Mesenchymal stem cell (in vitro differentiated cells and primary cell): ENCODE data around the gene CCDC187.

Experiments
- DNase-seq: peaks from one replicate; pipeline ENCODE4 v3.0.0-alpha.2; 2013
- H2AFZ ChIP-seq: one replicate; pipeline ENCODE4 v1.6.1; 2013; ENCODE audit warnings: low read depth, mild to moderate bottlenecking, control low read depth, inconsistent platforms, low read length, moderate library complexity
- H2AK5ac ChIP-seq: 2 replicates; pipeline ENCODE4 v1.6.1; 2013; ENCODE audit warnings: low read length, moderate library complexity, mild to moderate bottlenecking, inconsistent platforms; ENCODE audit not compliant: severe bottlenecking
- H2BK120ac ChIP-seq: one replicate; pipeline ENCODE4 v1.6.1; 2013; ENCODE audit warnings: low read depth, mild to moderate bottlenecking, inconsistent platforms, low read length, moderate library complexity
- H2BK12ac ChIP-seq, 2 experiments: one replicate each; pipeline ENCODE4 v1.6.1; 2013; ENCODE audit warnings: inconsistent platforms in 2 of 2, low read length in 2 of 2, mild to moderate bottlenecking in 2 of 2, moderate library complexity in 2 of 2, control low read depth in 1 of 2
- H2BK15ac ChIP-seq: one replicate; pipeline ENCODE4 v1.6.1; 2013; ENCODE audit warnings: mild to moderate bottlenecking, low read depth, inconsistent platforms; ENCODE audit not compliant: poor library complexity, severe bottlenecking
- H2BK5ac ChIP-seq: 2 replicates; pipeline ENCODE4 v1.6.1; 2013; ENCODE audit warnings: low read depth, mild to moderate bottlenecking, low read length, control low read depth, inconsistent platforms; ENCODE audit not compliant: poor library complexity, severe bottlenecking
- H3K14ac ChIP-seq, 2 experiments: one replicate each; pipeline ENCODE4 v1.6.1; 2013; ENCODE audit warnings: inconsistent platforms in 2 of 2, low read length in 2 of 2, control low read depth in 1 of 2, mild to moderate bottlenecking in 1 of 2, moderate library complexity in 1 of 2
- H3K18ac ChIP-seq, 2 experiments: one replicate each; pipeline ENCODE4 v1.6.1; 2013; ENCODE audit warnings: inconsistent platforms in 2 of 2, low read length in 2 of 2, control low read depth in 1 of 2, low read depth in 1 of 2, mild to moderate bottlenecking in 1 of 2
- H3K23ac ChIP-seq, 2 experiments: one replicate each; pipeline ENCODE4 v1.6.1; 2013; ENCODE audit warnings: inconsistent platforms in 2 of 2, low read length in 2 of 2, mild to moderate bottlenecking in 2 of 2, moderate library complexity in 2 of 2, control low read depth in 1 of 2
- H3K27ac ChIP-seq: 2 replicates; pipeline ENCODE4 v1.5.1; 2013; ENCODE audit warnings: mild to moderate bottlenecking, moderate library complexity, low read length, control low read depth, inconsistent platforms; ENCODE audit not compliant: poor library complexity, severe bottlenecking
- H3K27me3 ChIP-seq, 2 experiments: 2 replicates each; pipeline versions ENCODE4 v1.6.1 to v1.7.0; 2013; ENCODE audit warnings: low read length in 2 of 2, mild to moderate bottlenecking in 2 of 2, moderate library complexity in 2 of 2, control low read depth in 1 of 2, inconsistent platforms in 1 of 2; ENCODE audit not compliant: control insufficient read depth in 1 of 2, insufficient read depth in 1 of 2
- H3K36me3 ChIP-seq, 2 experiments: 2 replicates each; pipeline versions ENCODE4 v1.6.1 to v1.7.0; 2013; ENCODE audit warnings: low read length in 2 of 2, control low read depth in 1 of 2, inconsistent platforms in 1 of 2, low read depth in 1 of 2, mild to moderate bottlenecking in 1 of 2; ENCODE audit not compliant: insufficient read depth in 2 of 2, control insufficient read depth in 1 of 2
- H3K4ac ChIP-seq, 2 experiments: one replicate each; pipeline ENCODE4 v1.6.1; 2013; ENCODE audit warnings: inconsistent platforms in 2 of 2, low read length in 2 of 2, mild to moderate bottlenecking in 2 of 2, moderate library complexity in 2 of 2, control low read depth in 1 of 2, low read depth in 1 of 2
- H3K4me1 ChIP-seq: 2 replicates; pipeline ENCODE4 v1.6.1; 2013; ENCODE audit warnings: low read depth, low read length, control low read depth; ENCODE audit not compliant: control insufficient read depth, insufficient read depth
- H3K4me2 ChIP-seq: 2 replicates; pipeline ENCODE4 v1.6.1; 2013; ENCODE audit warnings: low read length, mild to moderate bottlenecking, inconsistent platforms; ENCODE audit not compliant: poor library complexity, severe bottlenecking
- H3K4me3 ChIP-seq, 2 experiments: 2 replicates each; pipeline versions ENCODE4 v1.5.1 to v1.7.0; 2013; ENCODE audit warnings: low read length in 2 of 2, mild to moderate bottlenecking in 2 of 2, control low read depth in 1 of 2, low read depth in 1 of 2; ENCODE audit not compliant: insufficient read depth in 1 of 2
- H3K79me1 ChIP-seq: replicated peaks from 2 replicates; pipeline ENCODE4 v1.6.1; 2013; ENCODE audit warnings: mild to moderate bottlenecking, control low read depth, low read length, inconsistent platforms; ENCODE audit not compliant: poor library complexity, severe bottlenecking
- H3K9ac ChIP-seq: 2 replicates; pipeline ENCODE4 v1.7.0; 2013; ENCODE audit warnings: mild to moderate bottlenecking, low read length, moderate library complexity
- H3K9me3 ChIP-seq: 2 replicates; pipeline ENCODE4 v1.7.0; 2013; ENCODE audit warnings: mild to moderate bottlenecking, low read length; ENCODE audit not compliant: control insufficient read depth
- H4K8ac ChIP-seq: one replicate; pipeline ENCODE4 v1.6.1; 2013; ENCODE audit warnings: inconsistent platforms, mild to moderate bottlenecking, low read length, moderate library complexity
- H4K91ac ChIP-seq: one replicate; pipeline ENCODE4 v1.6.1; 2013; ENCODE audit warnings: mild to moderate bottlenecking, low read length, inconsistent platforms
- WGBS: methylation state at CpG from one replicate; pipeline ENCODE4 v1.1.7; 2013; ENCODE audit warnings: mixed read lengths; 5-methylcytosine and 5-hydroxymethylcytosine counted together

CCDC187 gene

DNA sequence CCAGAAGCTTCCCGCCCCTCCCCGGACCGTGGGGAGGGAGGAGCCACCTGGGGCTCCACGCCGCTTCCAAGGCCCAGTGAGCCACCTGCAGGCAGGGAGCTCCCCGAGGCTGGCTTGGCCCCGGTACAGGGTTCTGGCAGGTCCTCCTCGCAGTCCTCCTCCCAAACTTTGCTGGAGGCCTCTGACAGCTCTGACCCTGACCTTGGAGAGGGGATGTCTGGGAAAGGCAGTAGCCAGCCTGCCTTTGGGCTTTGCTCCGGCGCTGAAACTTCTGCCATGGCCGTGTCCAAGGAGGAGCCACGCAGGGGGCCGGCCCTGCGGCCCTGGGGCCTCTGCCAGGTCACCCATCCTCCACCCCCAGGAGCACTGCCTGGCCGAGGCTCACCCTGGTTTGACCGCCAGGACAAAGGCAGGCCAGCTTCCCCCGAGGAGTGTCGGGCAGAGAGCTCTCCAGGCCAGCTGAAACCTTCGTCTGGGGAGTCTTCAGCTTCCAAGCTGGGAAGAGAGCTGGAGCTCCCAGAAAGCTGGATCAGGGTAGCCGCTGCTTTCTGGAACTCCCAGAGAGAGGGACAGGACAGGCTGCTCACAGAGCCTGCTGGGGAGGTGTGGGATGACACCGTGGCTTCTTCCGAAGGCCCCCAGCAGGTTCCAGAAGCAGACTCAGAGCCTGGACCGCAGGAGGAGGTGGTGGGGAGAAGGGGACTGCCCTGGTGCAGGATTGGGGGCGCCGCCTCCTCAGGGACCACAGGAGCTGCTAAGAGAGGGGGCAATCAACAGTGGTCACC lies 49.3 kb downstream of the CCDC187 start:
- Histone ChIP-seq H2BK15ac (no peak overlapping the region), H3K4me2 (no peak overlapping the region), H3K27me3 (peaks cover 6 to 47% of the 10 kb centered on the region in 2 experiments), H2BK120ac (no peak overlapping the region), H3K4me3 (no peak overlapping the region), H2BK12ac (no peak overlapping the region), H2BK5ac (no peak overlapping the region), H3K4ac (no peak overlapping the region), H3K14ac (no peak overlapping the region), H4K8ac (no peak overlapping the region), H4K91ac (no peak overlapping the region), H2AK5ac (no peak overlapping the region), H3K9ac (peak overlapping the region; percentile 54), H2AFZ (no peak overlapping the region), H3K23ac (no peak overlapping the region), H3K27ac (no peak overlapping the region), H3K79me1 (no peaks in the 10 kb centered on the region), H3K4me1 (peaks cover 15% of the 10 kb centered on the region), H3K18ac (no peak overlapping the region), H3K9me3 (no peaks in the 10 kb centered on the region), H3K36me3 (no peaks in the 10 kb centered on the region)
- no peak for DNase-seq
- WGBS = 82% methylated on average over 23 of the region's 25 CpGs

GRCh38 chr9:136253246-136254130 lies 50.4 kb downstream of the CCDC187 start:
- Histone ChIP-seq H3K4me2 (no peak overlapping the region), H3K4me1 (peaks cover 13% of the 10 kb centered on the region), H2BK12ac (no peak overlapping the region), H2BK5ac (no peak overlapping the region), H3K79me1 (no peaks in the 10 kb centered on the region), H3K4me3 (no peak overlapping the region), H3K36me3 (no peaks in the 10 kb centered on the region), H3K18ac (no peak overlapping the region), H2AK5ac (no peak overlapping the region), H3K4ac (no peak overlapping the region), H3K9ac (no peak overlapping the region), H3K9me3 (no peaks in the 10 kb centered on the region), H2BK15ac (no peak overlapping the region), H2BK120ac (no peak overlapping the region), H2AFZ (no peak overlapping the region), H3K23ac (no peak overlapping the region), H3K27ac (no peak overlapping the region), H3K14ac (no peak overlapping the region), H4K8ac (no peak overlapping the region), H4K91ac (no peak overlapping the region), H3K27me3 (peaks cover 10 to 53% of the 10 kb centered on the region in 2 experiments)
- 91% methylated on average over 32 of the region's 32 CpGs for WGBS
- no peak for DNase-seq

DNA sequence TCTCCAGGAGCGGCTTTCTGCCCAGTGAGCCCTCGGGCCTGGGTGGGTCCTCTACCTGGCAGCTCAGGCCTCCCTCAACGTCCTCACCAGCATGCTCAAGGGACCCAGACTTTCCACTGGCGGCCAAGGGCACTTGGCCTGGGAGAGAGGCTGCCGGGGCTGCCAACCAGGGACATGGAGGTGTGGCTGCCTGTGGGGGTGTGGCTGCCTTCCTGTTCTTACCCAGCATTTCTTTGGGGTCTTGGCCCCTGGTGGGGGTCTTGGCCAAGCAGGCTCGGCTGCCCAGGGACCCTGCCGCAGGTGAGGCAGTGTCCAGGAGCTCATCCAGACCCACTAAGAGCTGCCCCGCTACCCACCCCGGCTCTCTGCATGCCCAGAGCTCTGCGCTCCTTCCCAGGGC lies 51.0 kb downstream of the CCDC187 start:
- Histone ChIP-seq H3K27me3 (peaks cover 10 to 54% of the 10 kb centered on the region in 2 experiments), H3K27ac (no peak overlapping the region), H3K23ac (no peak overlapping the region), H2AFZ (no peak overlapping the region), H2BK15ac (no peak overlapping the region), H3K4me3 (no peak overlapping the region), H3K14ac (no peak overlapping the region), H3K18ac (no peak overlapping the region), H3K9me3 (no peaks in the 10 kb centered on the region), H3K9ac (no peak overlapping the region), H3K36me3 (no peaks in the 10 kb centered on the region), H3K4ac (no peak overlapping the region), H3K79me1 (no peaks in the 10 kb centered on the region), H2AK5ac (no peak overlapping the region), H3K4me2 (no peak overlapping the region), H4K91ac (no peak overlapping the region), H2BK120ac (no peak overlapping the region), H2BK5ac (no peak overlapping the region), H4K8ac (no peak overlapping the region), H3K4me1 (peaks cover 13% of the 10 kb centered on the region), H2BK12ac (no peak overlapping the region)
- DNase-seq = no peak
- WGBS = 85% methylated on average over 10 of the region's 10 CpGs

DNA sequence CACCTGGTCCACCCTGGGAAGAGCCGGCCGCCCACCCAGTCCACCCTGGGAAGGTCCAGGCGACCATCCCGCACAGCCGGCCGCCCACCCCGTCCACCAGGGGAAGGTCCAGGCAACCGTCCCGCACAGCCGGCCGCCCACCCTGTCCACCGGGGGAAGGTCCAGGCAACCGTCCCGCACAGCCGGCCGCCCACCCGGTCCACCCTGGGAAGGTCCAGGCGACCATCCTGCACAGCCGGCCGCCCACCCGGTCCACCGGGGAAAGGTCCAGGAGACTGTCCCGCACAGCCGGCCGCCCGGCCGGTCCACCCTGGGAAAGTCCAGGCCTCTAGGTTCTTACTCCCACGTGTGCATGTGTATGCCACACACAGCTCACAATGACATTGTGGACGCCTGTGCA lies 51.6 kb downstream of the CCDC187 start:
- no peak overlapping the region for H2AFZ ChIP-seq
- H4K8ac ChIP-seq = no peak overlapping the region
- H3K4me3 ChIP-seq = no peak overlapping the region
- H3K9ac ChIP-seq = no peak overlapping the region
- H3K79me1 ChIP-seq = no peaks in the 10 kb centered on the region
- H3K27ac ChIP-seq = no peak overlapping the region
- H2AK5ac ChIP-seq = no peak overlapping the region
- H3K23ac ChIP-seq = no peak overlapping the region
- no peak overlapping the region for H3K4ac ChIP-seq
- peaks cover 14 to 54% of the 10 kb centered on the region in 2 experiments for H3K27me3 ChIP-seq
- no peak overlapping the region for H3K4me2 ChIP-seq
- H2BK15ac ChIP-seq = no peak overlapping the region
- no peak overlapping the region for H4K91ac ChIP-seq
- no peaks in the 10 kb centered on the region for H3K9me3 ChIP-seq
- H2BK12ac ChIP-seq = no peak overlapping the region
- no peak for DNase-seq
- H2BK5ac ChIP-seq = no peak overlapping the region
- peaks cover 13% of the 10 kb centered on the region for H3K4me1 ChIP-seq
- H3K18ac ChIP-seq = no peak overlapping the region
- H2BK120ac ChIP-seq = no peak overlapping the region
- WGBS = 95% methylated on average over 27 of the region's 29 CpGs
- no peaks in the 10 kb centered on the region for H3K36me3 ChIP-seq
- no peak overlapping the region for H3K14ac ChIP-seq
